Left forelimb (tissue), 1 donor: ENCODE data around the gene ZNF697.
"Not testable (repeated sequence)": the region's sequence is repeated elsewhere in the genome, so short reads cannot be mapped to it uniquely, and the experiment has no call there.

Source experiments
- DNase-seq: peaks from one replicate; pipeline ENCODE4 v3.0.0-alpha.2; 2018; ENCODE audit warnings: low spot score

Gene ZNF697

DNA sequence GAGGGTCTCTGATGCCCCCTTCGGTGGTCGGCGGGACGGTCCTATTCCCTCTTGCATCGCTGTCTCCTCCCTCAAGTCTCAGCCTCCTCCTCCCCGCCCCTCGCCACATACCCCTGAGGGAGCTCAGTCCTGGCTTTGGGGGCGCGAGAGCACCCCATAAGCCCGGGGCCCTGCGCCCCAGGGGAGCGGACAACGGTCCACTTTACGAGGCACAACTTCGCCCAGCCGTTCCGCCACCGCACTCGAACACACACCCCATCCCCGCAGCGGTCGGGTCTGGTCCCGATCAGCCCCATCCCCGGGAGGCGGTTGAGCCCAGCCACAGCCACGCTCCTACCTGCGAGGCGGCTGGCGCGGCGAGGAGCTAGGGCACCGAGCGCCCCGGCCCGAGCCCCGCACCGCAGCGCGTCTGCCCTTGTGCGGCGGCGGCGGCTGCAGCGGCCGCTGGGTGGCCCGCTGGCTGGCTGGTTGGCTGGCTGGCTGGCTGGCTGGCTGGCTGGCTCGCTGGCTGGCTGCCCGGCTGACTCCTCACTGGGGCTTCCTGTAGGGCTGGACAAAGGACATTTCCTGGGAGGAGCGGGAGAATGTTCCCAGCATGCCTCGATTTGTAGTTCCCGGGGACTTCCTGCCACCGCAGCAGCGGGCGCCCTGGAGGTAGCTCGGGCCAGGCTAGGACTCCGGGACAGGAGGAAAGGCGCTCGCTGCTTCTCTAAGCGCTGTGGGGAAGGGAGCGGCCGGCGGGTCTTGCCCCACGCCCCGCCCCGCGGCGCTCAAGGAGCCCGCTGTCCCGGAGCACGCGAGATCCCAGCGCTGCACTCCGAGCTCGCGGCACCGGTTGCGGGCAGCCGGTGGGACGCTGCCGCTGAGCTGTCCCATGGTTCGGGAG lies at the start of gene ZNF697:
ZNF697 (minus strand) TSS at position 533 of the 886 bp plus-strand sequence. CDS start 22,166 bp downstream, outside the sequence.
- DNase-seq, result peak; percentile 97

DNA sequence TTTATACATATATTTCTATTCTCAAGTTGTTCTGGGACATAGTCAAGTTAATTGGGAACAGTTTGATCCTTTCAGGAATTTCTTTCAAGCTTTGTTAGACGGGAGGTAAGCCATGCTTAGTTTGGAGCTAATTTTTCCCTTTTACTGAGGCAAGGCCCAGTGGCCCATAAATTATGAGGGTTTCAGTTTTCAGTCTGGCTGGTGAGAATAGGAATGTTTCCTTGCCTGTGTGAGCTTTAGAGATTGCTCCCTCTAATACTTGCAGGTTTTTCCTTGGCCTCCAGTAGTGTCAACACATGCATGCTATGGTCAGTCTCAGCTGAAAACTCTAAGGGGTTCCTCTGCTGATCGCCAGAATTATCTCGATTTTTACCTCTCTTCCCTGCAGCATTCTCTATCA lies 49.5 kb upstream of the ZNF697 start:
- no peak for DNase-seq

- not testable (repeated sequence) for DNase-seq
Observed at GRCh38 chr1:119696863-119697262, 48.8 kb upstream of the ZNF697 start.

GRCh38 chr1:119689511-119689910 lies 41.4 kb upstream of the ZNF697 start:
- DNase-seq, result no peak

DNA sequence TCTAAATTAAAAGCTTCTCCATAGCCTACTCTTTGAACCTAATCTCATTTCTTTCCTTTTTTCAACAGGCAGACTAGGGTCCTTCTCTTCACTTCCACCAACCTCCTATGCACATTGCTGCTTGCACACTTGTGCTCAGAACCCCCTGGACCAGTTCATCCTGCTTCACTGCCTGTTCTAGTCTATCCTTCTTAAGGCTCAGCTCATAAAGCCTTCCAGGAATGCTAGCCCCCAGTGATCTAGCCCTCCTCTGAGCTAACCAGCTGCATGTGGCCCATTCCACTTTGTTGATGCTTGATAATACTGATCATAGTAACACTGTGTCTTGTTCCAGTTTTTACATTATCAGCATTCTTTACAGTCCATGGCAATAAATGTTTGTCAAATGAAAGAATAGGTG lies 40.7 kb upstream of the ZNF697 start:
- no peak for DNase-seq

DNA sequence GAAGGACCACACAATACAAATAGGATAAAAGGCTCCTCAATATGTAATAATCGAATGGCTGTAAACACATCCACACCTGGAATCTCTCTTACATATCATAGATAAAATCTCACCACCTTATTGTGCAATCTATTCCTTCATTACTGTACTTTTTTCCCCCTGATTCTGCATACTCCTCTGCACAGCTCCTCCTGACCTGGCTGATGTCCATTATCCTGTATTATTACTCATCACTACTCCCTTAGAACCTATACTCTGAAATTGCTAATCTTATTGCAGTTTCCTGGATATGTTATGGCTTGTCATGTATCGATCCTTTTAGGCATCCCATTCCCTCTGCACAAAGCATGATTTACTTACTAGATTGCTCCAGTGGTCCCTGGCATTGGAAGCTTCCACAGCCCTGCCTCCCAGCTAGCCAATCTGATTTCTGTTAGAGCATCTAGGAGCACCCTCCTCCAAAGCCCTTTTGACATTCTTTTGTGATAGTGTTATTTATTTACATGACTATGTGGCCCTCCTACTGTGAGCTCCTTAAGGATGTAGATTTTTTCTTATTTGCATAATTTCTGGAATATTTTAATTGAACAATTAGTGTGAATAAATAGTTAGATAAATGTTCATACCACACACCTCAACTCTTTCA lies 39.5 kb upstream of the ZNF697 start:
- DNase-seq, result no peak

DNA sequence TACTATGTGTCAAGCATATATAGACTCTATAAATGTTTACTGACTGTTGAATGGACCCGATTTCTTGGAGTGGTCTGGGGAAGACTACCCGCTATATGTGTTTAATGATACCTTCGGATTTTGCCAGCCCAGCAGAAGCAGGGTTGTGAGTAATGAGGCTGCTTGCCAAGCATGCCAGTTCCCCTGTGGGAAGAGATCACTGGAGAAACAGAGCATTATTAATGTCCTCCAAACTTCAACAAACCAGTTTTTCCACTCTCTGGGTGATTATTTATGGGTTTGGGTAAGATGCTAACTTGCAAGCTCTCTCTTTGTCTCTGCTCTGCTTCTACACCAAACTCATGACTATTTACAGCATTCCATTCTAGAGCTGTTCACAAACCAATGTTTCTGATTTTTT lies 38.6 kb upstream of the ZNF697 start:
- DNase-seq, result no peak

DNA sequence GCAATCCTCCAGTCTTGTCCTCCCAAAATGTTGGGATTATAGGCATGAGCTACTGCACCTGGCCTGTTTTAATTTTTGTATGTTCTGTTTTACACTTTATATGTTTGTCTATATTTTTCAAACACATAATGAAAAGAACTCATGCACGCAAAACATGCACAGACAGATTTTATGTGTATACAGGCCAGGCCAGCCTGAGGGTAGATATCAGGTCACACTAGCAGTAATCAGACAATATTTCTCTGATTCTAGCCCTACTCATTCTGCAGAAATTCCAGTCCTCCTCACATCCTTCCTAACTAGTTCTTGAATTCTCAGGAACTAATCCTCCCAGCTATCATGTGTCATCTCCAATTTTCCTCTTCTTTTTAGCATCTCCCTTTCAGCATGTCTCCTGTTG lies 35.8 kb upstream of the ZNF697 start:
- DNase-seq, result no peak

DNA sequence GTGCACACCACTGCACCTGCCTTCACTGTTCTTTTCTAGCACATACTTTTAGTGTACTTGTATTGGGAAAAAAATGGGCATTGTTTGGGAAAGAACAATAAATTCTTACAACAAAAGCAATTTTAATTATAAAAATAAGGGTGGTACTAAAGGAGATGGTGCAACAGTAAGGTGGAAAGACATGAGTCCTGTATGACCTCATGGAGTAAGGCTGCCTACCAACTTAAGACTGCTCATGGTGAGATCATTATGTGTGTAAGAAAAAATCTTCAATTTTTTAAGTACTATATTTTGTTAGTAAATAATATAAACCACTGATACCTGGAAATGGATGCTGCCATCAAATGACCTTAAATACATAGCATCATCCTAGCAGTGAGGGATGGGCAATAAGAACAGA lies 34.1 kb upstream of the ZNF697 start:
- no peak for DNase-seq

DNA sequence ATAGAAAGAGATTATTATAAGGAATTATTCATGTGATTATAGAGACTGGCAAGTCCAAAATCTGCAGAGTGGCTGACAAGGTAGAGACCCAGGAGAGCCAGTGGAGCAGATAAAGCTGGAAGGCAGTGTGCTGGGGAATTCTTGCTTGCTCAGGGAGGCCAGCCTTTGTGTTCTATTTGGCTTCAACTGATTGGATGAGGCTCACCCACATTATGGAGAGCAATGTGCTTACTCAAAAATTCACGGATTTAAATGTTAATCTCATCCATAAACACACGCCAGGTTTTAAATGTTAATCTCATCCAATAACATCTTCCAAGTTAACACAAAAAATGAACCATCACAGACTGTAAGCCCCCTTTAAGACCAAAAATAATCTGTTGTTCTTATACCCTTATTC lies 33.5 kb upstream of the ZNF697 start:
- DNase-seq, result no peak

DNA sequence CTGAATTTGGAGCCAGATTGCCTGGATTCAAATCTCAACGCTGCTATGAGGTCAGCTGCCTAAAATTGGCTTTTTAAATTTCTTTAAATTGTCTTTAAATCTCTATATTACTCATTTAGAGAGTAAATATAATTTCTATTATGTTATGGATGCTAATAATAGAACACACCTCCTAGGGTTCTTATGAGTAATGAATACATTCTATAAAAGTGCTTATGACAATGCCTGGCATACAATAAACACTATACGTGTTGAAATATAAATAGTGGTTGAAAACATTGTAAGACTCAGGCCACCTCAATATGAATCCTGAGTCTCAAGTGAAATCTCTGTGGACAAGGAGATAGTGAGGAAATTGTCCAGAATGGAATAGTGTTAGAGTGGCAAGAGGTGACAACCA lies 32.7 kb upstream of the ZNF697 start:
- DNase-seq, result no peak

DNA sequence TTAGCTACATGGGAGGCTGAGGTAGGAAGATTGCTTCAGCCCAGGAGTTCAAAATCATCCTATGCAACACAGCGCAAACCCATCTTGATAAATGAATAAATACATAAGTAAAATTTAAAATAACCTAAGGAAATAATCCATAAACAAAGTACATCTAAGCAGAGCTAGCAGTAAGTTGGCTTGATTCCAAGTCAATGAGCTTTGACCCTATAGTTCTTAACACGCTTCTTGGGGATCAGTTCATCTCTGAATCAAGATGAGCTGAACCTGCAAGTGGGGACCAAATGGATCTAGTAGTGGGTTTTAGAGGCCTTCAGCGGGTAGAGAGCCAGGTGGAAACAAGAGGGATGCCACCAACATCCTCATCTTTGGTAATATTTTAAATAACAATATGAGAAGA lies 32.1 kb upstream of the ZNF697 start:
- DNase-seq, result no peak

- no peak for DNase-seq
Observed at GRCh38 chr1:119679223-119679622, 31.2 kb upstream of the ZNF697 start.

GRCh38 chr1:119676571-119677206 lies 28.6 kb upstream of the ZNF697 start:
- no peak for DNase-seq

GRCh38 chr1:119675349-119676345 lies 27.6 kb upstream of the ZNF697 start:
- DNase-seq, result peak; percentile 80

DNA sequence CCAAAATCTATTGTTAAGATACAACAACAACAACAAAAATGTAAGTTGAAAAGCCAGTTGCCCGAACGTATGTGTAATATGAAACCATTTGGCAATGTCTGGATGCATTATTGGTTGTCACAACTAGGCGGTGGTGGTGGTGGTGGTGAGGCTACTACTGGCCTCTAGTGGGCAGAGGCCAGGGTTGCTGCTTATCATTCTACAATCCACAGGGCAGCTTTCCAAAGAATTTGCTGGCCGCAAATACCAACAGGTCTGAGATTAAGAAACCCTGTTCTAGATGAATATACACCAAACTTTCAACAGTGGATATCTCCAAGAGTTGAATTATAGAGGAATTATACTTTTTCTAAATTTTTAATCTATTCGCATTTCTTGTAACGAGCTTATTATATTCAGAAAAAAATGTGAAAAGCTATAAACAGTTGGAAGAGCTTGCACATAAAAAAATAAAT lies 26.8 kb upstream of the ZNF697 start:
- DNase-seq, result no peak

GRCh38 chr1:119674111-119674526 lies 26.1 kb upstream of the ZNF697 start:
- DNase-seq, result no peak

- DNase-seq, result no peak
Observed at GRCh38 chr1:119673171-119673940, 25.3 kb upstream of the ZNF697 start.

- no peak for DNase-seq
Observed at GRCh38 chr1:119670898-119671297, 22.8 kb upstream of the ZNF697 start.

- DNase-seq, result no peak
Observed at GRCh38 chr1:119667173-119667572, 19.1 kb upstream of the ZNF697 start.

GRCh38 chr1:119664067-119664466 lies 16.0 kb upstream of the ZNF697 start:
- no peak for DNase-seq
